ENCODE results near the gene CHMP2B. TPM values are rescaled to one million over a fixed set of nuclear protein-coding genes. Genes with fewer than 3 reads are reported as not detected.
A peak's percentile ranks its signal among the peaks of the same experiment; 100 is the strongest.

The CHMP2B gene, protein sequence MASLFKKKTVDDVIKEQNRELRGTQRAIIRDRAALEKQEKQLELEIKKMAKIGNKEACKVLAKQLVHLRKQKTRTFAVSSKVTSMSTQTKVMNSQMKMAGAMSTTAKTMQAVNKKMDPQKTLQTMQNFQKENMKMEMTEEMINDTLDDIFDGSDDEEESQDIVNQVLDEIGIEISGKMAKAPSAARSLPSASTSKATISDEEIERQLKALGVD
- total RNA-seq = 20.6 and 21.6 TPM in 2 replicates
- 29.7 and 46.2 TPM in 2 replicates for polyA plus RNA-seq
- polyA plus RNA-seq (2012) = 21.0 and 29.5 TPM in 2 replicates
- polyA minus RNA-seq (ENCODE audit: low replicate concordance) = 0.19 and 0.67 TPM in 2 replicates

DNA sequence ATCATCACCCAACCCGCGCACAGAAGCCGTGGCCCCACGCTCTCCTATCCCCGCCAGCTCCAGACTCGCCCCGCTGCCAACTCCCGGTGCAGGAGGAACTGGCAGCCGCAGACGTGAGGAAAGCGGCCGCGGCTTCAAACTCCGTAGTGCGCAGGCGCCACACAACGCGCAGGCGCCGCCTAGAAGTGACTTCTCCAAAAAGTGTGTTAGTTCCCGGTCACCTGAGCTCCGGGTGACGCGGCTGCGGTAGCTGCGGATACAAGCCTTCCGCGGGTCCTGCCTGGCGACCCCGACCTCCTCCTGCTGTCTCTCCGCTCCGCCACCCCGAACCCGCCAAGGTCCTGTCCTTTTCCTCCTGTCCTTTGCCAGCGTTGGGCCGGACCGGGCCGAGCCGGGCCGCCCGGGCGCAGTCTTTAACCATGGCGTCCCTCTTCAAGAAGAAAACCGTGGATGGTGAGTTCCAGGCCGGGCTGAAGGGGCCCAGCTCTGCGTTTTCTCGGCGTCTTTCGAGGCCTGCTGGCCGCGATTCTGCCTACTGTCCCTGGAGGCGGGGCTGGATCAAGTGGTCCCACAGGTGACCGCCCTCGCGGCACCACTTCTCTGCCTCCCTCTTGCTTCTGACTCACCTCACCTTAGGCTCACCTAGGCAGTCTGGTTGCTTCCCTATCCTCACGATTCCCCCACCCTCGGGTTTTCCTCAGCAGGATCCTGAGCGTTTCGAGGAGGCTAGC lies at the start of gene CHMP2B:
CHMP2B (plus strand) TSS at position 206 of the 731 bp plus-strand sequence; CDS start at position 420, 214 bp downstream.
- peak within 1 kb of the TSS; percentile 86 for H2AFZ ChIP-seq (ENCODE audit: low read length)
- peak within 1 kb of the TSS; percentile 87 for H3K9ac ChIP-seq (ENCODE audit: insufficient read depth, low read length)
- H3K9me3 ChIP-seq (ENCODE audit: control insufficient read depth, insufficient read depth, low read depth, low read length) = no peaks in the 10 kb centered on the region
- peak within 1 kb of the TSS; percentile 74 to 87 (median 83) for H3K4me3 ChIP-seq (replicated peaks in 1 of 4; ENCODE audit: control extremely low read depth in 1 of 4, insufficient read depth in 1 of 4, low read depth in 3 of 4, low read length in 4 of 4)
- no peaks in the 10 kb centered on the region for H4K20me1 ChIP-seq (ENCODE audit: control insufficient read depth, extremely low read depth, insufficient read depth, low read length)
- no peaks in the 10 kb centered on the region for H3K36me3 ChIP-seq (ENCODE audit: control insufficient read depth, insufficient read depth, low read length)
- no peak for TF ChIP-seq EZH2 (IDR thresholded peaks at IDR 0.05; ENCODE audit: low read length, missing control alignments)
- TF ChIP-seq, protein P1, sequence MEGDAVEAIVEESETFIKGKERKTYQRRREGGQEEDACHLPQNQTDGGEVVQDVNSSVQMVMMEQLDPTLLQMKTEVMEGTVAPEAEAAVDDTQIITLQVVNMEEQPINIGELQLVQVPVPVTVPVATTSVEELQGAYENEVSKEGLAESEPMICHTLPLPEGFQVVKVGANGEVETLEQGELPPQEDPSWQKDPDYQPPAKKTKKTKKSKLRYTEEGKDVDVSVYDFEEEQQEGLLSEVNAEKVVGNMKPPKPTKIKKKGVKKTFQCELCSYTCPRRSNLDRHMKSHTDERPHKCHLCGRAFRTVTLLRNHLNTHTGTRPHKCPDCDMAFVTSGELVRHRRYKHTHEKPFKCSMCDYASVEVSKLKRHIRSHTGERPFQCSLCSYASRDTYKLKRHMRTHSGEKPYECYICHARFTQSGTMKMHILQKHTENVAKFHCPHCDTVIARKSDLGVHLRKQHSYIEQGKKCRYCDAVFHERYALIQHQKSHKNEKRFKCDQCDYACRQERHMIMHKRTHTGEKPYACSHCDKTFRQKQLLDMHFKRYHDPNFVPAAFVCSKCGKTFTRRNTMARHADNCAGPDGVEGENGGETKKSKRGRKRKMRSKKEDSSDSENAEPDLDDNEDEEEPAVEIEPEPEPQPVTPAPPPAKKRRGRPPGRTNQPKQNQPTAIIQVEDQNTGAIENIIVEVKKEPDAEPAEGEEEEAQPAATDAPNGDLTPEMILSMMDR (conservative IDR thresholded peaks at IDR 0.05 in 1 of 2, IDR thresholded peaks at IDR 0.05 in 1 of 2; ENCODE audit: low read depth in 1 of 2, low read length in 2 of 2) = no peak
- peak; percentile 89 to 92 for DNase-seq (ENCODE audit: low read depth in 2 of 2)
- no peaks in the 10 kb centered on the region for H3K4me1 ChIP-seq (ENCODE audit: control insufficient read depth, extremely low read depth, insufficient read depth, low read length)
- H3K4me2 ChIP-seq (ENCODE audit: extremely low read depth, insufficient read depth, low read length) = peak within 1 kb of the TSS; percentile 88
- H3K27ac ChIP-seq (ENCODE audit: insufficient read depth, low read length) = peak within 1 kb of the TSS; percentile 78
- H3K79me2 ChIP-seq (ENCODE audit: control insufficient read depth, insufficient read depth, low read length) = peaks cover 28% of the 10 kb centered on the region
- H3K27me3 ChIP-seq (ENCODE audit: control insufficient read depth, insufficient read depth, low read length) = no peaks in the 10 kb centered on the region

DNA sequence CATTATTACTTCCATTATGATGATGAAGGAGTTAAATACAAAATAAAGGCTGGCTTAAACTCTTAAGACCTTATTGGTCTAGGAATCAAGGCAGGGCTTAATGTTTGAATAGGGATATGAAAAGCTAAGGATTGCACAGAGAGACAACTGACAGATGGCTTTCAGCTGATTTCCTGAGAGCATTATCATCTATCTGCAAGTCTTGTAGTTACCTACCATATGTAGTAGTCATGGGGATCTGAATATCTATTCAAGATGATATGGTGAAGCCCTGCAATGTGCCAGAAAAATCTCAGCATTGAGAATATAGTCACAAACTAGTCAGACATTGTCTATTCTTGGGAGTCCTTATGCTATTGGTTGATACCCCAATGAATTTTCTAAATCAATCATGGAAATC lies 47.5 kb upstream of the CHMP2B start:
- TF ChIP-seq, protein P1 (conservative IDR thresholded peaks at IDR 0.05 in 1 of 2, IDR thresholded peaks at IDR 0.05 in 1 of 2; ENCODE audit: low read depth in 1 of 2, low read length in 2 of 2) = no peak
- TF ChIP-seq EZH2 (IDR thresholded peaks at IDR 0.05; ENCODE audit: low read length, missing control alignments) = no peak
- H3K9me3 ChIP-seq (ENCODE audit: control insufficient read depth, insufficient read depth, low read depth, low read length) = no peaks in the 10 kb centered on the region
- H3K36me3 ChIP-seq (ENCODE audit: control insufficient read depth, insufficient read depth, low read length) = no peaks in the 10 kb centered on the region
- no peak overlapping the region for H3K4me3 ChIP-seq (replicated peaks in 1 of 4; ENCODE audit: control extremely low read depth in 1 of 4, insufficient read depth in 1 of 4, low read depth in 3 of 4, low read length in 4 of 4)
- no peak overlapping the region for H3K9ac ChIP-seq (ENCODE audit: insufficient read depth, low read length)
- H4K20me1 ChIP-seq (ENCODE audit: control insufficient read depth, extremely low read depth, insufficient read depth, low read length) = no peaks in the 10 kb centered on the region
- H3K79me2 ChIP-seq (ENCODE audit: control insufficient read depth, insufficient read depth, low read length) = no peaks in the 10 kb centered on the region
- H3K27me3 ChIP-seq (ENCODE audit: control insufficient read depth, insufficient read depth, low read length) = no peaks in the 10 kb centered on the region
- H2AFZ ChIP-seq (ENCODE audit: low read length) = no peak overlapping the region
- no peak for DNase-seq (ENCODE audit: low read depth in 2 of 2)
- no peaks in the 10 kb centered on the region for H3K4me1 ChIP-seq (ENCODE audit: control insufficient read depth, extremely low read depth, insufficient read depth, low read length)
- no peak overlapping the region for H3K4me2 ChIP-seq (ENCODE audit: extremely low read depth, insufficient read depth, low read length)
- H3K27ac ChIP-seq (ENCODE audit: insufficient read depth, low read length) = no peak overlapping the region

DNA sequence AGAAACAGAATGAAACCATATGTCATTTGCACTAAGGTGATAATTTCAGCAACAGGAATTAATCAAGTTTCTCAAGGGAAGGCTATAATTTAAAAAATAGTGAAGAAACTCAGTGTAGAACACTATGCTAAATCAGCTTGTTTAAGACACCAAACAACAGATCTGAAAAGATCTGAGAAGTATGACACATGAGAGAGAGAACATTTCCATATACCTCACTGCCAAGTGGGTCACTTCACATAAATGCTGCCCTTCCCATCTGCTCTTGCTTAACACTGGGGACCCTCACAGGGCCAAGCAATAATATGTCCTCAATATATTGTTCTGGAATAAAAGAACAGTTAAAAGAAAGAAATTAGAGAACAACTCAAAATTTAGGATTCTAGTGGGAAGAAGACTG lies 45.6 kb upstream of the CHMP2B start:
- no peaks in the 10 kb centered on the region for H4K20me1 ChIP-seq (ENCODE audit: control insufficient read depth, extremely low read depth, insufficient read depth, low read length)
- no peak overlapping the region for H3K9ac ChIP-seq (ENCODE audit: insufficient read depth, low read length)
- no peaks in the 10 kb centered on the region for H3K27me3 ChIP-seq (ENCODE audit: control insufficient read depth, insufficient read depth, low read length)
- no peaks in the 10 kb centered on the region for H3K9me3 ChIP-seq (ENCODE audit: control insufficient read depth, insufficient read depth, low read depth, low read length)
- no peak overlapping the region for H3K27ac ChIP-seq (ENCODE audit: insufficient read depth, low read length)
- no peak for DNase-seq (ENCODE audit: low read depth in 2 of 2)
- no peak overlapping the region for H3K4me3 ChIP-seq (replicated peaks in 1 of 4; ENCODE audit: control extremely low read depth in 1 of 4, insufficient read depth in 1 of 4, low read depth in 3 of 4, low read length in 4 of 4)
- no peaks in the 10 kb centered on the region for H3K36me3 ChIP-seq (ENCODE audit: control insufficient read depth, insufficient read depth, low read length)
- H3K4me1 ChIP-seq (ENCODE audit: control insufficient read depth, extremely low read depth, insufficient read depth, low read length) = no peaks in the 10 kb centered on the region
- H3K4me2 ChIP-seq (ENCODE audit: extremely low read depth, insufficient read depth, low read length) = no peak overlapping the region
- H2AFZ ChIP-seq (ENCODE audit: low read length) = no peak overlapping the region
- TF ChIP-seq EZH2 (IDR thresholded peaks at IDR 0.05; ENCODE audit: low read length, missing control alignments) = no peak
- TF ChIP-seq, protein P1 (conservative IDR thresholded peaks at IDR 0.05 in 1 of 2, IDR thresholded peaks at IDR 0.05 in 1 of 2; ENCODE audit: low read depth in 1 of 2, low read length in 2 of 2) = no peak
- H3K79me2 ChIP-seq (ENCODE audit: control insufficient read depth, insufficient read depth, low read length) = no peaks in the 10 kb centered on the region
